GM18511 (cell line): ENCODE measurements around the gene MLLT1.

Source experiments
- ATAC-seq: cut with Tn5 transposase; IDR thresholded peaks from one replicate; pipeline ENCODE4 v1.9.1; 2021; ENCODE audit warnings: mild to moderate bottlenecking, moderate library complexity; ENCODE audit not compliant: unreplicated experiment

MLLT1 gene

GRCh38 chr19:6236310-6237291 is 43.2 kb downstream of the MLLT1 start:
- no peak for ATAC-seq

- no peak for ATAC-seq
These were observed 44.5 kb downstream of the MLLT1 start for GRCh38 chr19:6235031-6235951.

DNA sequence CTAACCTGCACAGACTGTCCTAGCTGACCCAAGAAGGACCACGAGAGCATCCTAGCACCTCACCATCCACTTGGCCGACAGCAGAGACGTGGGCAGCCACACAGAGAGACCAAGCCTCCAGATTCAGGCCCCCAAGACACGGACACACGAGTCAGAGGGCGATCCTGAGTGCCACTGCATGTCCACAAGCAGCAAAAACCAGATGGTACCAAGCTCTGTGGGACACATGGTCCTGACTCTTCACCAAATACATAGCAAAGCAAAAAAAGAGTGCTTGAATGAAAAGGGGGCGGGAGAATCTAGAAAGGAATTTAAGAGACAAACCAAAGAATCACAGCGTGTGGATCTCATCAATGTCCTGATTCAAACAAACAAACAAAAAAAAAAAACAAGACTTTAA is 45.2 kb downstream of the MLLT1 start:
- ATAC-seq = no peak

- ATAC-seq = no peak
These were observed 45.8 kb downstream of the MLLT1 start for GRCh38 chr19:6233827-6234511.

DNA sequence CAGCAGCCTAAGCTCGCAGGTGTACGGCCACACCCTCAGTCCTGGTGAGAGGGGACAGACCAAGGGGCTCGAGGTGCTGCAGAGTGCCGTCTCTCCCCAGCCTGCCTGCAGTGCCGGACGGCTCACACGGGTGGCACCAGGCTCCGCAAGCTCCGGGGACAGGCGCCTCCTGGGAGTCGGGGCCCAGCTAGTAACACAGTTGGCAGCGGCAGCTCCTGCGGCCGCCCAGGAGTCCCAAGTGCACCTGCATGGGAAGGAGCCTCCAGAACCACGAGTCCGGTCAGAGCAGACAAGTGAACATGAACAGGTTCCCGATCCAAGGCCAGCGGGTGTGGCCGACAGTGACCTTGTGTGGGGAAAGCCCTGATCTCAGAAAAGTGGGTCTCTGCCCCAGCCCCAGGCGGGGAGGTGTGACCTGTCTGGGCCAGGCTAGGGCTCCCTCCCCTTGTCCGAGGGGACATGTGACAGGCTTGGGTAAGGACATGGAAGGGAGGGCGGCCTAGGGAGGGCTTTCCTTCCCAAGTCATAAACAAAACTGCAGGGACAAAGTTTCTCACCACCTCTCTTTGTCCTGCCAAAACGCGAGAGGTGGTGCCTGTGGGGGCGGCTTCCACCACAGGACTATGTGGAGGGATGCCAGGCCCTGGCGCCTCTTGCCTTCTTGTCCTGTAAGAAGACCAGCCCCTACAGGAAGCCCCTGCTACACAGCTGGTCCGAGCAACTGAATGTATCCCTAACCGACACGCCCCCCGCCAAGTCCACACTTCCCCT is 46.5 kb downstream of the MLLT1 start:
- no peak for ATAC-seq

- no peak for ATAC-seq
These were observed 47.1 kb downstream of the MLLT1 start for GRCh38 chr19:6232601-6233055.

GRCh38 chr19:6230991-6231448 is 48.8 kb downstream of the MLLT1 start:
- ATAC-seq = no peak

- ATAC-seq = no peak
These were observed 49.6 kb downstream of the MLLT1 start for GRCh38 chr19:6229951-6230712.

GRCh38 chr19:6229216-6229913 is 50.4 kb downstream of the MLLT1 start:
- no peak for ATAC-seq

- no peak for ATAC-seq
These were observed 51.1 kb downstream of the MLLT1 start for GRCh38 chr19:6228551-6229215.

- no peak for ATAC-seq
These were observed 51.8 kb downstream of the MLLT1 start for GRCh38 chr19:6227936-6228325.

- ATAC-seq = no peak
These were observed 52.4 kb downstream of the MLLT1 start for GRCh38 chr19:6227156-6227935.

GRCh38 chr19:6226444-6227155 is 53.2 kb downstream of the MLLT1 start:
- ATAC-seq = no peak

DNA sequence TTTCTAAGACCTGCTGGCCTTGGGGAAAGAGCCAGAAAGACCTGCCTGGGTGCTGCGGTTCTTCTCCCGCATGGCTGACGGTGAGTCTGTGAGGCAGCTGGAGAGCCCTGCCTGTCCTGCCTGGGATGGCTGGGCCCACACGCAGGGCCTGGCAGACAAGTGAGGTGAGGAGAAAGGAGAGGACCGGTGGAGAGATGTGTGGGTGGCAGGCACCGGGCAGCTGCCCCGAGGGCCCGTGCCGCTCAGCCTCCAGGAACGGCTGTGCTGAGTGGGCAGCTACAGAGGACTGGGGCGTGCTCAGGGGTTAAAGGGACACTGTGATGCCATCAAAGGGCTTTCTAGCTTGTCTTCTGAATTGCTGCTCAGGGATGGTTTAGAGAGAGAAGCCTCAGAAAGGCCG is 53.8 kb downstream of the MLLT1 start:
- ATAC-seq = no peak

DNA sequence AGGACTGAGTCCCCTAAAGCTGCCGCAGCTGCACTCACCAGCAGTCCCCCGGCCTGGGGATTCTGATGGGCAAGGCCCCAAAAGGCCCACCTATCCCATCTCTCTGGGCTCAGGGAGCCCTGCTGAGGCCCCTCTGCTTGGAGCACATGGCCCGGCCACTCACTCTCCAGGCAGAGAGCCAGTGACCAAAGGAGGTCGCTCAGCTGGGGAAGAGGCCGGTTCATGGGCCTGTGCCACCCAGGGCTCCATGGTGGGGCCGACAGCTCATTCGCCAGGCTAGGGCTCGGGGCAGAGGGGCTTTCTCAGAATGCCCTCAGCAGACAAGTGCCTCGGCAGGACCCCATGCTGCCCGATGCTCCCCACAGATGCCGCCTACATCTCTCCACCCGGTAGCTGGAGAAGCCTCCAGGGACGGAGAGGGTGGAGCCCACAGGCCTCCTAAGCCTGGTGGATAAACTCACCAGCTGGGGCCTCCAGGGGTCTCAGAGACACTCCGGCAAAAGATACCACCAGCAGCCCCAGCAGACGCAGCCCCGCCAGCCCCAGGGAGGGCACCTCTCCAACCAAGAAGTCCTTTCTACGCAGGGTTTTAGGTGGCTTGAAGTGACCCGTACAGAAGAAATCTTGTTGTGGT is 54.4 kb downstream of the MLLT1 start:
- ATAC-seq = no peak

DNA sequence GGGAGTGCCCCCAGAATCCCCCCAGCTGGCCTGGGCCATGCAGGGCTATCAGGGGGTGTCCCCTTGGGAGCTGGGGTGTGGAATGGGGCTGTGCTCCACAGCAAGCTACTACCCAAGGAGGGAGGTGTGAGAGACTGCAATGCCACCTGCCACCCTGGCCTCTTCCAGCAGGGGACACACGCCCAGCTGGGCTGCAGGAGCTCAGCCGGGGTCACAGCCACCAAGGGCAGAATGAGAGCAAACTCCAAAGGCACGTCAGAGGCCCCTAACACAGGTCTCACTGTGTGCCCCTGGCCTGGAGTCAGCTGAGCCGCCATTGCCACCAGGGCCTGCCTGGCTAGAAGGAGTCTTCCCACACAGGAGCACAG is 55.5 kb downstream of the MLLT1 start:
- no peak for ATAC-seq
